LHCN-M2 (cell line): ENCODE data around the gene LRMDA. TPM values are rescaled to one million over a fixed set of nuclear protein-coding genes. Genes with fewer than 3 reads are reported as not detected.
"Not testable (repeated sequence)": the region's sequence is repeated elsewhere in the genome, so short reads cannot be mapped to it uniquely, and the experiment has no call there.

Experiments
- DNase-seq: peaks from one replicate; pipeline ENCODE4 v3.0.0-alpha.2; 2012; ENCODE audit warnings: low read depth
- total RNA-seq: library from RNA; depleted of rRNA; stranded (reverse); fragments of >200 nt; gene quantifications from 2 replicates; pipeline ENCODE4 v1.2.3, GENCODE V29; 2014

Gene LRMDA
- total RNA-seq, 1 experiment from 2014 or later: not detected

DNA sequence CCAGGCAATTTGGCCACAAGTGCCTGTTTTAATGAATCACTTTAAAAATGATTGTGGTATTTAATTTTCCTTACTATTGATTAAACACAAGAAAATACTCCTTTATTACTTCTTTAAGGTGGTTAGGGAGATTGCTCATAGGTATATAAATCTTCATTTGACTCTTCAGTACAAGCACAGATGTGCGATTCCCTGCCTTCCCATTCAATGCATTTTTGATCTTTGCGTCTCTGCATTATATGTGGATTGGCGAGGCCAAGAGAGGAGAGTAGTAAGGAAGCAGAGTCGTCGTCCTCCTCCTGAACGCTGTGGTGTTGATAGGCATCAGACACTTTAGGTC, 683.7 kb downstream of the LRMDA start:
- DNase-seq: no peak

DNA sequence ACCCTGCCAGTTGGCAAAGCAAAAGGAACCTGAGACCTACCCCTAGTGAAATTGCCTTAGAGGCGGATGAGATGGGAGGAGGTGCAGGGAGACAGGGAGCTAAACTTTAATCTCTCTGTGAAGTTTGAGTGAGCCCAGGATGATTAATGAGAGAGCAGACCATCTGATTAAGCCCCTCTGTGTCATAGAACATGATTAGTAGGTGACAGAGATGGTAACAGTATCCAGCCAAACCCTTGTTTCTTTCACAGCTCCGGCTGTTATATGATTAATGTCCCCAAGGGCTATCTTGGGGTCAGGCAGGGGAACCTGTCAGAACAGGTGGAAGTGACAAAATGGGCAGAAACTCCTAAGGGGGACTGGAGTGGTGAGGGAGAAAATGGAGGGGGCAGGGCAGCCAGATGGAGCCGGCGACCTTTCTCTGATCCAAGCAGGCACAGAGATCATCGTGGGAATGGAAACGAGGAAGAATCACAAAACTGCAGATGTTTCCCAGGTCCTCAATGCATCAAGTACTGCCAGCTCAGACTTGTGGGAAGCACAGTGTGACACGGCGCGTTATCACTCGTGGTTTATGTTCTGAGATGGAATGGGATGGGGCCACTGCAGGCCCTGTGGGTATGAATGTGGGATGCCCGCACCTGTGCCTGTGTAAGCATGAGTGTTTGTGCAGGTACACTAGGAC, 684.2 kb downstream of the LRMDA start:
- DNase-seq: peak; percentile 73

DNA sequence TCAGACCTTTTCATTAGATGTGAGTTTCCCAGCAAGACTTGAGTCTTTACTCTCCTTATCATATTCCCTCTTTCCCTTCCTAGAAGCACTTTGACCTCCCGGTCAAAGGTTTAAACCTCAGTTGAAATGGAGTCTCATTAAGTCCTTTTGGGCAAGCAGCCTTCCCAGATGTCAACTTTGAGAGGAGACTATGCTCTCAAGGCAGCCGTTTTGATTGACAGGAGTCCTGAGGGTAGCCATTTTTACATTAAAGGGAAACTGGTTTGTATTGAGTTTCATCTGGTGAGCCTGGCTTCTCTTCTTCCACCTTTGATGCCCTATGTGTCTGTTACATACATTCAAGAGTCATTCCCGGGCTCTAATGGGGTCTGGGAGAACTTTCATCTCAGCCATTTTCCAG, 685.1 kb downstream of the LRMDA start:
- no peak for DNase-seq

DNA sequence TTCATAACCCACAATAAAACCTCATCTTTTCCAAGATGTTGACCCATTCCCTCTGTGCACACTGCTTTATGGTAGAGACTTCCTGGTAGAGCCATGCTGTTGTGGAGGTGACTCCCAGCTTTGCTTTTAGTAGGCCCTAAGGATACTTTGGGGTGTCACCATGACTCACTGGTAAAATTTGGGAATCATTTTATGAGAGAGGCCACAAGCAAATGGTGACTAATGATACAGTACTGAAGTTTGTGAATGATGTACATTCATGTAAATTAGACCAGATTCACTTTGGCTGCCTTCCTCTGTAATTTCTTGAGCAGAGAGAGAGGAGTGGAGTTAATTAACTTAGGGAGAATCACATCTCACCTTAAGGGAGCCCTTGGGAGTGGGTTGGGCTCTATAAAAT, 686.5 kb downstream of the LRMDA start:
- DNase-seq: peak; percentile 87

DNA sequence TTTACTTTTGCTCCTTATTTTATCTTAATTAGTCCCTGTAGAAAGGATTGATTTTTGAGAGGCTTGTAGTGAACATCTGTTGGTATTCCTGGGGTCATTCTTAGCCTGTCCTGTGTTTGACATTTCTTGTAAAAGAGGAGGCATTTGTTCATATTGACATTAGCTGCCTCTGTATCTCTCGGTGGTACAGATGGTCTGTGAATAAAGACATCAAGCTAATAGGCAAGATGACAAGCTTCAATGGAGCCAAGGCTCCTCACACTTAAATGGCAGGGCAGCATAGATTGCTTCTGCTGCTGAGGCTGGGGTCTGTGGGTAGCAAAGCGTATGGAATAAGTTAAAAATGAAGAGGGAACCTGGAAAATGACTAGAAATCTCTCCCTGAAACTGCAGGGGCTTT, 687.6 kb downstream of the LRMDA start:
- DNase-seq: no peak

GRCh38 chr10:76119515-76119914, 688.1 kb downstream of the LRMDA start:
- peak; percentile 93 for DNase-seq

DNA sequence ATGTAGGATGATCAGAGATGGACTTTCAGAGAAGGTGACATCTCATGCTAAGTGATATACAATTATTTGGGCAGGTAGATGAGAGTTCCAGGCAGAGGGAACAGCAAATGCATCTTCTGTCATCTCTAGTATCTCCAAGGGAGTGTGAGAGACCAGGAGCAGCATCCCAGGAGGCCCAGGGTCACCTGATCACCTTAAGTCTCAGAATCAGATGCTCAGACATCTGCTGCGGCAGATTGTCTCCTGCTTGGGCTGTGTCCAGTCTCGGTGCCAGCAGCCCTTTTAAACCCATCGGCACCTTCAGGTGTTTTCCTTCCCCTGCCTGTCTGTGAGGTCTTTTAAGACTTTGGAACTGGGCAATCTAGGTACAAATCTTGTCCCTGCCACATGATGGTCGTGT, 690.6 kb downstream of the LRMDA start:
- DNase-seq: no peak

GRCh38 chr10:76124280-76124679, 692.9 kb downstream of the LRMDA start:
- DNase-seq: no peak

- DNase-seq: peak; percentile 15
Observed at GRCh38 chr10:76125900-76126299, 694.5 kb downstream of the LRMDA start.

- peak; percentile 83 for DNase-seq
Observed at GRCh38 chr10:76126607-76127527, 695.4 kb downstream of the LRMDA start.

GRCh38 chr10:76127984-76128589, 696.7 kb downstream of the LRMDA start:
- DNase-seq: no peak

GRCh38 chr10:76129213-76129612, 697.8 kb downstream of the LRMDA start:
- DNase-seq: no peak

DNA sequence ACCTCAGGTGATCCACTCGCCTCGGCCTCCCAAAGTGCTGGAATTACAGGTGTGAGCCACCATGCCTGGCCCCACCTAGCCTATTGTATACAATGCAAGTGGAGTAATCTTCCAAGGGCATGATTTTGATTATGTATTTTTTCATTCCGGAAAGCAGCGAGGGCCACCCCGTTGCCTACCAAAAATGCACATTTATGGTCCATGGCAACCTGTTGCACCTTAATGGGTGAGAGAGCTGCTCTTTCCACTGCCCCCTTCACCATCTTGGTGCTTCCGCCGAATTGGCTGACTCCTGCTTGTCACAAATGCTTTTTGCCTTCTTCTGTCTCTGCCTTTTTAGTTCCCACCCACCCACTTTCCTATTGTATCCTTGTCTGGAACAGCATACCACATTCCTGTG, 699.5 kb downstream of the LRMDA start:
- no peak for DNase-seq

GRCh38 chr10:76133597-76134255, 702.3 kb downstream of the LRMDA start:
- DNase-seq: no peak

- no peak for DNase-seq
Observed at GRCh38 chr10:76136961-76137360, 705.5 kb downstream of the LRMDA start.

DNA sequence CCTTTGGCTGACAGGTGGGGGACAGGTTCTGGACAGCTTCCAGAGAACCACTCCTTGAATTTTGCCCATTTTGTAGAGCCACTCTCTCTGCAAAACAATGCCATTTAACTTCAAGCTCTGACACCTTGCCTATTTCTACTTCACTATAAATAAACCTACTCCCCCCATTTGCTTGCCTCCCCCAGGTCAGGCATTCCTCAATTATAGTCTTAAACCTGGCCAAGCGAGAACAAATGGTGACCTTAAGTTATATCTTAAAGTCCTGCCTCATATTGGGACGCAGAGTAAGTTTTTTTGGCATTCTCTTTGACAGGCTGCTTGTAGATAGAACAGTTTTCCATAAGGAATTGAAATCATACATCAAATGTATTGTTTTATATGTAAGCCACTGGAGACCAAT, 706.9 kb downstream of the LRMDA start:
- no peak for DNase-seq

DNA sequence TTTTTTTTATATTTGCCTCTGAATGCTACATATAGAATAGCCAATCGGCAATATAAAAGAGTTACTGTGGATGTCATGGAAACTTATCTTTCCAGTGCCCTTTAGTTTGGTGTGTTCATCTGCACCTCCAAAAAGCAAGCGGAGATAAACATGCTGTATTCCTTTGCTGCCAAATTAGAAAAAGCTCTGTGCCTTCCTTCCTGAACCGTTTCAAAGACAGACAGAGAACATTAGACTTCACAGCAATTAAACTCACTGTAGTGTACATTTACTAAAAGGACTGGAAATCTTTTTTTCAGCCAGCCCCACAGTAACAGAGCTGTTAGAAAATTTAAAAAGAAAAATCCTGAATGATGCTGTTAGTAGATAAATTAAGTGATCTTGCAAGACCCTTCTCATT, 707.5 kb downstream of the LRMDA start:
- DNase-seq: no peak

DNA sequence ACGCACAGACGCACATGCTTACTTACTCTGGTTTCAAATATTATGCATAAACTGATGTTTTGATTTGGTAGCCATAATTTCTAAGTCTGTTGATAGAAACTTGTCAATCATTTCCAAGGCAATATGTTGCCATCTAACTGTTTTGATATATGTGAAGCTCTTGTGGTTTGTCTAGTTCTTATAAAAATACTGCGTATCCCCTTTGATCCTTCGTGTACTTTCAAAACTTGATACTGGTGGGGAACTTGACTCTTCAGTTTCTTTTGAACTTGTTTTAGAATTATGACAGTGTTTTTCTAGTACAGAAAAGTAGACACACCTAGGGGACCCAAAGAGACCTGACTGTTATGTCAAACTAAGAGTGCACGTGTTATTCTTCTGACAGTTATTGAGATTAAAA, 708.0 kb downstream of the LRMDA start:
- DNase-seq: no peak

DNA sequence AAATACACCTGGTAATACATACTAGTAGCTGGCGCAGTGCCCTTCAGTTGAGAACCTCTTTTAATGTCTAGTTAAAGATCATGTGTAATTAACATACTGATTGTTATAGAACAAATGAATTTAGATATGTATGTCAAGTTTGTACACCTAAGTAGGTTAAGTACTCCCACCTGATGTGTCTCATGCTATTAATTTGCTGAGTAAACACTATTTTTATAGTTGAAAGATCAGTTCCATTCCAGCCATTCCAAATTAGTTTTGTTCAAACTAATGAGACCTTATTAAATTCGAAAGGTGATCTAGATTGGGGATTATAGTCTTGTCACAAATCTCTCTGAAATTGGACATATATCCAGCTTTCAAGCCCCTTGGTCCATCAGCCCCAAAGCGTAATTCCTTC, 710.0 kb downstream of the LRMDA start:
- DNase-seq: no peak

DNA sequence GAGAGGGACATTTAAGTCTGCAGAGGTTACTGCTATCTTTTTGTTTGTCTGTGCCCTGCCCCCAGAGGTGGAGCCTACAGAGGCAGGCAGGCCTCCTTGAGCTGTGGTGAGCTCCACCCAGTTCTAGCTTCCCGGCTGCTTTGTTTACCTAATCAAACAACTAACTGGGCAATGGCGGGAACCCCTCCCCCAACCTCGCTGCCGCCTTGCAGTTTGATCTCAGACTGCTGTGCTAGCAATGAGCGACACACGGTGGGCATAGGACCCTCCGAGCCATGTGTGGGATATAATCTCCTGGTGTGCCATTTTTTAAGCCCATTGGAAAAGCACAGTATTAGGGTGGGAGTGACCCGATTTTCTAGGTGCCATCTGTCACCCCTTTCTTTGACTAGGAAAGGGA, 716.8 kb downstream of the LRMDA start:
- DNase-seq: not testable (repeated sequence)

DNA sequence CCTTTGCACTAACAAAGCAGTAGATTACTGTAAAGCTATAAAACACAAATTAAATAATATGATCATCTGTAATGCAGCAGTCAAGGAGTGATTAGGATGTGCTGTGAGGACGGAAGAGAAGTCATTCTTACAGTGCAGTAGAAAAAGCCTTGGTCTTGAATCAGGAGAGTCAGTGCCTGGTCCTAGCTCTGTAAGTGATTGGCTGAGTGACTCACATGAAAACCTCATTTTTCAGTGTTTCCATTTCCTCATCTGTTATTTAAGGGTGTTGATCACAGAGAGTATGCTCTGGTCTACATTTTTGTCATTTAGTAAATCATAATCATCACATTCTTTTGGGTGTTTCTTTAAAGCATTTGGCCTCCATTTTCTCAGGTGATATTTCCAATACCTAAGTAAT, 717.8 kb downstream of the LRMDA start:
- no peak for DNase-seq

DNA sequence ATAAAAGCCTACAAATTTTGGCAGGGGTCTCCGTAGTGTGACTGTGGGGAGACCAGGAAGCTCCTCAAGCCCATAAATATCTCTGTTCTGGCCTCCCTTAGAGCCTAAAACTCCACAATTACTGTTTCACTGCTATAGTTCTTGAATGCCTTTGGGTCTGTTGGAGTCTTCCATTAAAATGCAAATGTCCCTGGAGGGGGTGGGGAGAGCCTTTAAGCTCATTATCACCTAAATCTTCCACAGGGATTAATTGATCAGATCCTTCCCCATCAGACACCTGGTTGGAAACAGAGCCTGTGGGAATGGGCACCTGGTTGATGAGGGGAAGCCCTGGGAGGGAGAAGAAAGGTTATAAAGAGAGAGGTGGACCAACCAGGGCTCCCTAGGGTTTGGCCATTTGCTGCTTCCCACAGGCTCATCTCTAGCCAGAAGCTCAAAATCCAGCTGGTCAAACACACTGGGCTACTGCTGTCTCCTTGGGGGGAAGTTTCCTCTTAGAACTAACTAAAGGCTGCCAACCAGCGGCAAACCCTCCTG, 718.2 kb downstream of the LRMDA start:
- no peak for DNase-seq
